AG04450 (cell line): ENCODE measurements around the gene ANXA5. TPM values are rescaled to one million over a fixed set of nuclear protein-coding genes. Genes with fewer than 3 reads are reported as not detected.

Experiments
- CTCF ChIA-PET: fragments of 300-600, 350-600 bp; formaldehyde crosslinking; extraction: SDS; loops from one replicate; lab custom pipeline; 2022; ENCODE audit warnings: antibody characterized with exemption, inconsistent platforms; lab: Charles Lee
- POLR2A ChIA-PET: fragments of 350-600 bp; formaldehyde crosslinking; extraction: SDS; loops from one replicate; lab custom pipeline; 2021; ENCODE audit warnings: antibody characterized with exemption, inconsistent platforms; lab: Yijun Ruan, JAX
- DNase-seq: peaks from one replicate; pipeline ENCODE4 v3.0.0-alpha.2; 2011; ENCODE audit warnings: low read depth, low spot score
- H3K27ac ChIP-seq: one replicate; pipeline ENCODE4 v1.5.1; 2012; ENCODE audit warnings: low read depth, low read length, control low read depth
- H3K27me3 ChIP-seq: one replicate; pipeline ENCODE4 v1.6.0; 2012; ENCODE audit warnings: low read length; ENCODE audit not compliant: control insufficient read depth, insufficient read depth
- H3K4me3 ChIP-seq: 2 replicates; pipeline ENCODE4 v1.5.1; 2011; ENCODE audit warnings: mild to moderate bottlenecking, low read depth, low read length, control low read depth
- H3K9me3 ChIP-seq: 2 replicates; pipeline ENCODE4 v1.5.1; 2012; ENCODE audit warnings: low read length; ENCODE audit not compliant: control insufficient read depth, insufficient read depth
- polyA plus RNA-seq: library from polyadenylated mRNA; depleted of rRNA; stranded (reverse); fragments of >200 nt; gene quantifications from 2 replicates; pipeline ENCODE4 v1.2.3, GENCODE V29; 2011
- TF ChIP-seq, protein P1 (sequence below): IDR thresholded peaks from 2 replicates; pipeline ENCODE4 v1.5.1; 2011; ENCODE audit warnings: low read depth, low read length, control low read depth, inconsistent platforms

Gene ANXA5
- polyA plus RNA-seq, 1 experiment = 2,093 TPM

- CTCF ChIA-PET = interaction anchor here (1.1 to 2.7 kb wide), 5 partner anchors 10 to 265 kb away, joined by 3 to 15 read pairs (median 9); no protein-coding TSS in a partner anchor
- DNase-seq = no peak
- Histone ChIP-seq H3K27ac (no peak overlapping the region), H3K9me3 (no peaks in the 10 kb centered on the region), H3K27me3 (no peaks in the 10 kb centered on the region), H3K4me3 (no peak overlapping the region)
- TF ChIP-seq, protein P1, sequence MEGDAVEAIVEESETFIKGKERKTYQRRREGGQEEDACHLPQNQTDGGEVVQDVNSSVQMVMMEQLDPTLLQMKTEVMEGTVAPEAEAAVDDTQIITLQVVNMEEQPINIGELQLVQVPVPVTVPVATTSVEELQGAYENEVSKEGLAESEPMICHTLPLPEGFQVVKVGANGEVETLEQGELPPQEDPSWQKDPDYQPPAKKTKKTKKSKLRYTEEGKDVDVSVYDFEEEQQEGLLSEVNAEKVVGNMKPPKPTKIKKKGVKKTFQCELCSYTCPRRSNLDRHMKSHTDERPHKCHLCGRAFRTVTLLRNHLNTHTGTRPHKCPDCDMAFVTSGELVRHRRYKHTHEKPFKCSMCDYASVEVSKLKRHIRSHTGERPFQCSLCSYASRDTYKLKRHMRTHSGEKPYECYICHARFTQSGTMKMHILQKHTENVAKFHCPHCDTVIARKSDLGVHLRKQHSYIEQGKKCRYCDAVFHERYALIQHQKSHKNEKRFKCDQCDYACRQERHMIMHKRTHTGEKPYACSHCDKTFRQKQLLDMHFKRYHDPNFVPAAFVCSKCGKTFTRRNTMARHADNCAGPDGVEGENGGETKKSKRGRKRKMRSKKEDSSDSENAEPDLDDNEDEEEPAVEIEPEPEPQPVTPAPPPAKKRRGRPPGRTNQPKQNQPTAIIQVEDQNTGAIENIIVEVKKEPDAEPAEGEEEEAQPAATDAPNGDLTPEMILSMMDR = peak; percentile 75
- POLR2A ChIA-PET = interaction anchor here (2.3 kb wide), 1 partner anchor 30 kb away, joined by 15 read pairs; the partner anchor contains the start of gene ANXA5
These were observed 30.0 kb upstream of the ANXA5 start for GRCh38 chr4:121726642-121727268.

DNA sequence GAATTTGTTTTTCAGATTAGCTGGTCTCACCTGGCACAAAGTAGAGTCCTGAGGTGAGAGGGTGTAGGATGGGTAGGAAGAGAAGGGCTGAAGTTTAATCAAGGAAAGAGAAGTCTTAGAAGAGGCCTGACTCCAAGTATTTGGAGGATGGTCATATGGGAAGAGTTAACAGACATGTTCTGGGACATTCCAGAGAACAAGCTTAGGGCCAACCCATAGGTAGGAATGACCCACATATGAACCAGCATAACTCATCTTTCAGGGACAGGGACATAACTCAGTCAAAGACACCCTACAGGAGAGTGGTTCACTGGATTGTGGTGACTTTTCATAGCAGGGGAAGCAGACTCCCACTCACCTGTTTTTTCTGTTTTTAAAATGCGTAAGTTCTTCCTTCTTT lies 27.9 kb upstream of the ANXA5 start:
- no peak overlapping the region for H3K4me3 ChIP-seq
- POLR2A ChIA-PET = no interaction called here
- TF ChIP-seq, protein P1 = no peak
- H3K27ac ChIP-seq = no peak overlapping the region
- CTCF ChIA-PET = interaction anchor here (0.6 to 2.6 kb wide), 7 partner anchors 10 to 262 kb away, joined by 3 to 13 read pairs (median 4); partner anchors contain the start of gene ANXA5
- no peak for DNase-seq
- no peaks in the 10 kb centered on the region for H3K27me3 ChIP-seq
- H3K9me3 ChIP-seq = no peaks in the 10 kb centered on the region

GRCh38 chr4:121721700-121722099 lies 24.9 kb upstream of the ANXA5 start:
- Histone ChIP-seq H3K27ac (no peak overlapping the region), H3K4me3 (no peak overlapping the region), H3K27me3 (no peaks in the 10 kb centered on the region), H3K9me3 (no peaks in the 10 kb centered on the region)
- ChIA-PET POLR2A (interaction anchor here (1.6 kb wide), 1 partner anchor 25 kb away, joined by 5 read pairs; the partner anchor contains the start of gene ANXA5), CTCF (interaction anchor here (1.1 to 1.4 kb wide), 3 partner anchors 13 to 351 kb away, joined by 4 read pairs; no protein-coding TSS in a partner anchor)
- no peak for DNase-seq
- TF ChIP-seq, protein P1 = no peak

DNA sequence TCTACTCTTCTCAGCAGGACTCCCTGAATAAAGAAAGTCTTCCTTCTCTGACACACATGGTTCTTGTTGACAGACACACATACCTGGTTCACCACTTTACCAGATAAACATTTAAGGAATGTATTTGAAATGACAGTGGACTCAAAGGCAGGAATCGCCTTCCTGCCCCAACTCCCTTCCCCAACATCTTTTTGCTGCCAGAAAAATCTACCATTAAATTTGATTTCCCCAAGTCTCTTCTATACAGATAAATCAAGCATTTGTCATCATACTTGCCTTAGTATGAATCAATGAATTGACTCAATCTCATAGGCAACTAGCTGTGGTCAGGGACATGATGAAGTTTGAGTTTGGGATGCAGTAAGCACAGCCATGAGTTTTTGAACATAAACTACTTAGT lies 23.3 kb upstream of the ANXA5 start:
- POLR2A ChIA-PET = no interaction called here
- Histone ChIP-seq H3K9me3 (no peaks in the 10 kb centered on the region), H3K4me3 (no peak overlapping the region), H3K27ac (no peak overlapping the region), H3K27me3 (no peaks in the 10 kb centered on the region)
- TF ChIP-seq, protein P1 = no peak
- no peak for DNase-seq
- CTCF ChIA-PET = no interaction called here

- TF ChIP-seq, protein P1 = no peak
- no peak overlapping the region for H3K4me3 ChIP-seq
- H3K27ac ChIP-seq = peak overlapping the region; percentile 33
- DNase-seq = no peak
- H3K27me3 ChIP-seq = no peaks in the 10 kb centered on the region
- no peaks in the 10 kb centered on the region for H3K9me3 ChIP-seq
- POLR2A ChIA-PET = interaction anchor here (0.5 to 2.1 kb wide), 3 partner anchors 10 to 31 kb away, joined by 4 to 12 read pairs (median 5); partner anchors contain the start of gene ANXA5
- CTCF ChIA-PET = no interaction called here
These were observed 21.0 kb upstream of the ANXA5 start for GRCh38 chr4:121717680-121718237.
